H1 (cell line): ENCODE results near the gene EBPL. TPM values are rescaled to one million over a fixed set of nuclear protein-coding genes. Genes with fewer than 3 reads are reported as not detected.

Experiments used
- CTCF ChIA-PET: fragments of 300-600 bp; sonication (Branson Sonifier 250); formaldehyde crosslinking; loops from one replicate; lab custom pipeline; 2021; ENCODE audit not compliant: partially characterized antibody; lab: Charles Lee
- POLR2A ChIA-PET: fragments of 300-600 bp; sonication (Branson Sonifier 250); formaldehyde crosslinking; loops from one replicate; lab custom pipeline; 2021; ENCODE audit warnings: inconsistent platforms; ENCODE audit not compliant: partially characterized antibody; lab: Charles Lee
- DNase-seq, 2 experiments: peaks; one replicate each; pipeline versions ENCODE4 v3.0.0 to v3.0.0-alpha.2; 2010 to 2022; ENCODE audit warnings: low spot score in 2 of 2, low read depth in 1 of 2, mixed read lengths in 1 of 2
- FAIRE-seq: peaks from 2 replicates; lab custom pipeline; 2011; peaks lifted over from hg19 to GRCh38; lab: Jason Lieb, UNC
- H2AFZ ChIP-seq: 2 replicates; pipeline ENCODE4 v1.8.1; 2012; ENCODE audit warnings: low read length, inconsistent platforms
- H2AK5ac ChIP-seq: 2 replicates; pipeline ENCODE4 v1.6.1; 2013; ENCODE audit warnings: low read depth, low read length
- H2BK120ac ChIP-seq: replicated peaks from 2 replicates; pipeline ENCODE3; 2013; ENCODE audit warnings: low read depth, low read length, inconsistent platforms
- H2BK12ac ChIP-seq: 2 replicates; pipeline ENCODE4 v1.6.1; 2013; ENCODE audit warnings: low read depth, low read length
- H2BK15ac ChIP-seq: 2 replicates; pipeline ENCODE4 v1.6.1; 2013; ENCODE audit warnings: low read length
- H2BK20ac ChIP-seq: 2 replicates; pipeline ENCODE4 v1.6.1; 2013; ENCODE audit warnings: low read length
- H2BK5ac ChIP-seq: 2 replicates; pipeline ENCODE4 v1.6.1; 2013; ENCODE audit warnings: low read depth, low read length
- H3K14ac ChIP-seq: 2 replicates; pipeline ENCODE4 v1.6.1; 2013; ENCODE audit warnings: inconsistent platforms; ENCODE audit not compliant: insufficient read length
- H3K18ac ChIP-seq: 2 replicates; pipeline ENCODE4 v1.6.1; 2013; ENCODE audit warnings: low read length; ENCODE audit errors: extremely low read depth
- H3K23ac ChIP-seq: 2 replicates; pipeline ENCODE4 v1.6.1; 2013; ENCODE audit warnings: inconsistent platforms; ENCODE audit not compliant: insufficient read length
- H3K23me2 ChIP-seq: 2 replicates; pipeline ENCODE4 v1.6.1; 2013; ENCODE audit warnings: low read depth, low read length
- H3K27ac ChIP-seq: 2 replicates; pipeline ENCODE4 v1.6.1; 2011; ENCODE audit warnings: low read depth, low read length, inconsistent platforms
- H3K27me3 ChIP-seq, 4 experiments: replicated peaks in 1 of 4; 1 replicate in 1 of 4; 2 replicates in 3 of 4; pipeline versions ENCODE4 v1.6.1 to v1.8.1; 2011 to 2013; ENCODE audit warnings: low read length in 3 of 4, mild to moderate bottlenecking in 3 of 4, inconsistent platforms in 2 of 4, mixed read lengths in 2 of 4, moderate library complexity in 1 of 4; ENCODE audit not compliant: control insufficient read depth in 3 of 4, insufficient read depth in 3 of 4; ENCODE audit errors: extremely low read depth in 1 of 4
- H3K36me3 ChIP-seq, 4 experiments: 2 replicates each; pipeline versions ENCODE4 v1.6.1 to v1.8.1; 2011 to 2013; ENCODE audit warnings: mild to moderate bottlenecking in 4 of 4, low read length in 3 of 4, moderate library complexity in 2 of 4, control low read depth in 1 of 4, inconsistent platforms in 1 of 4; ENCODE audit not compliant: insufficient read depth in 4 of 4, control insufficient read depth in 2 of 4
- H3K4ac ChIP-seq: replicated peaks from 2 replicates; pipeline ENCODE3; 2013; ENCODE audit warnings: low read length, low read depth, mixed read lengths, inconsistent platforms; ENCODE audit not compliant: insufficient read length
- H3K4me1 ChIP-seq, 4 experiments: replicated peaks in 1 of 4; 1 replicate in 1 of 4; 2 replicates in 3 of 4; pipeline versions ENCODE4 v1.6.1 to v1.8.1; 2011 to 2013; ENCODE audit warnings: low read length in 3 of 4, inconsistent platforms in 2 of 4, mixed read lengths in 1 of 4; ENCODE audit not compliant: insufficient read depth in 4 of 4, control insufficient read depth in 3 of 4
- H3K4me2 ChIP-seq, 2 experiments: 2 replicates each; pipeline versions ENCODE4 v1.6.1 to v1.8.1; 2011 to 2013; ENCODE audit warnings: low read depth in 2 of 2, low read length in 2 of 2, control low read depth in 1 of 2, inconsistent platforms in 1 of 2, mild to moderate bottlenecking in 1 of 2; ENCODE audit not compliant: insufficient read depth in 1 of 2
- H3K4me3 ChIP-seq, 4 experiments: fragments of 200-600, 300-600 bp in 1 of 4; sonication (generic), shearing (Covaris generic), sonication (Bioruptor Twin) in 1 of 4; 2 replicates each; pipeline versions ENCODE4 v1.5.1 to v1.8.1; 2011 to 2016; ENCODE audit warnings: low read length in 4 of 4, low read depth in 3 of 4, control low read depth in 2 of 4, inconsistent platforms in 2 of 4, mild to moderate bottlenecking in 2 of 4, mixed read lengths in 1 of 4, moderate library complexity in 1 of 4; ENCODE audit not compliant: insufficient read depth in 2 of 4; ENCODE audit errors: extremely low read depth in 1 of 4
- H3K56ac ChIP-seq: replicated peaks from 2 replicates; pipeline ENCODE3; 2013; ENCODE audit warnings: low read depth, mild to moderate bottlenecking, mixed read lengths, low read length, inconsistent platforms; ENCODE audit not compliant: insufficient read length
- H3K79me1 ChIP-seq: 2 replicates; pipeline ENCODE4 v1.6.1; 2013; ENCODE audit warnings: low read depth, low read length, control low read depth
- H3K79me2 ChIP-seq, 2 experiments: 2 replicates each; pipeline versions ENCODE4 v1.6.1 to v1.8.1; 2012 to 2013; ENCODE audit warnings: low read length in 2 of 2, mild to moderate bottlenecking in 2 of 2, inconsistent platforms in 1 of 2; ENCODE audit not compliant: insufficient read depth in 2 of 2, control insufficient read depth in 1 of 2
- H3K9ac ChIP-seq, 4 experiments: replicated peaks in 1 of 4; 1 replicate in 1 of 4; 2 replicates in 3 of 4; pipeline versions ENCODE4 v1.6.1 to v1.8.1; 2011 to 2013; ENCODE audit warnings: low read depth in 3 of 4, low read length in 3 of 4, control low read depth in 2 of 4, mild to moderate bottlenecking in 2 of 4, moderate library complexity in 2 of 4, inconsistent platforms in 1 of 4; ENCODE audit errors: extremely low read depth in 1 of 4
- H3K9me3 ChIP-seq, 2 experiments: 2 replicates each; pipeline versions ENCODE4 v1.6.1 to v1.8.1; 2012 to 2013; ENCODE audit warnings: mild to moderate bottlenecking in 2 of 2, moderate library complexity in 2 of 2, control low read depth in 1 of 2, inconsistent platforms in 1 of 2, low read depth in 1 of 2, low read length in 1 of 2, mixed read lengths in 1 of 2; ENCODE audit not compliant: insufficient read depth in 2 of 2
- H4K20me1 ChIP-seq, 2 experiments: replicated peaks in 1 of 2; 2 replicates each; pipeline versions ENCODE3 to v1.8.1; 2011 to 2013; ENCODE audit warnings: inconsistent platforms in 2 of 2, low read length in 2 of 2, mild to moderate bottlenecking in 1 of 2; ENCODE audit not compliant: insufficient read depth in 2 of 2, control insufficient read depth in 1 of 2
- H4K5ac ChIP-seq: 2 replicates; pipeline ENCODE4 v1.6.1; 2013; ENCODE audit warnings: low read length, low read depth, mixed read lengths, inconsistent platforms; ENCODE audit not compliant: insufficient read length
- H4K8ac ChIP-seq: 2 replicates; pipeline ENCODE4 v1.8.0; 2013; ENCODE audit warnings: mild to moderate bottlenecking, moderate library complexity, low read length, inconsistent platforms; ENCODE audit not compliant: insufficient read depth; ENCODE audit errors: extremely low read depth
- H4K91ac ChIP-seq: replicated peaks from 2 replicates; pipeline ENCODE3; 2013; ENCODE audit warnings: low read length, mixed read lengths, inconsistent platforms; ENCODE audit not compliant: insufficient read length
- CHD1 ChIP-seq: IDR thresholded peaks from 2 replicates; pipeline ENCODE4 v1.6.1; 2012; ENCODE audit warnings: low read depth, low read length, improper control_type of control experiment
- CREB1 ChIP-seq: IDR thresholded peaks from 2 replicates; pipeline ENCODE4 v1.6.1; 2012; ENCODE audit warnings: inconsistent platforms
- JUN ChIP-seq: IDR thresholded peaks from 2 replicates; pipeline ENCODE4 v1.6.1; 2011; ENCODE audit warnings: low read depth, mild to moderate bottlenecking, improper control_type of control experiment, low read length
- RAD21 ChIP-seq, 2 experiments: IDR thresholded peaks in 1 of 2; conservative IDR thresholded peaks in 1 of 2; 2 replicates each; pipeline ENCODE4 v1.6.1; 2011; ENCODE audit warnings: low read depth in 2 of 2, low read length in 2 of 2, improper control_type of control experiment in 1 of 2, inconsistent platforms in 1 of 2, mild to moderate bottlenecking in 1 of 2, moderate library complexity in 1 of 2
- RXRA ChIP-seq: IDR thresholded peaks from 2 replicates; pipeline ENCODE4 v1.6.1; 2011; ENCODE audit warnings: low read depth, mild to moderate bottlenecking, low read length, moderate library complexity; ENCODE audit not compliant: insufficient read depth
- SP1 ChIP-seq: IDR thresholded peaks from 2 replicates; pipeline ENCODE4 v1.6.1; 2011; ENCODE audit warnings: low read depth, low read length
- SP2 ChIP-seq: IDR thresholded peaks from 2 replicates; pipeline ENCODE4 v1.6.1; 2012; ENCODE audit warnings: mild to moderate bottlenecking, low read length, inconsistent platforms
- SUZ12 ChIP-seq: fragments of 200-600 bp; sonication (generic); IDR thresholded peaks from 2 replicates; pipeline ENCODE4 v1.6.1; 2012; ENCODE audit warnings: mild to moderate bottlenecking, inconsistent platforms, low read length, moderate library complexity, mixed read lengths
- TBP ChIP-seq: IDR thresholded peaks from 2 replicates; pipeline ENCODE4 v1.6.1; 2011; ENCODE audit warnings: low read depth, low read length, improper control_type of control experiment
- TEAD4 ChIP-seq: IDR thresholded peaks from 2 replicates; pipeline ENCODE4 v1.6.1; 2012; ENCODE audit warnings: low read depth, low read length, inconsistent platforms, mixed read lengths
- WGBS, 2 experiments: shearing (Covaris generic) in 1 of 2; methylation state at CpG; one replicate each; pipeline versions ENCODE4 v1.1.6 to v1.1.7; 2013 to 2015; ENCODE audit warnings: low lambda C conversion rate in 2 of 2, mixed read lengths in 2 of 2, inconsistent platforms in 1 of 2, low coverage in 1 of 2, missing lambda C conversion rate in 1 of 2; ENCODE audit not compliant: insufficient replicate concordance in 2 of 2, insufficient coverage in 1 of 2, insufficient read length in 1 of 2; ENCODE audit errors: extremely low coverage in 1 of 2, missing lambda C conversion rate in 1 of 2; 5-methylcytosine and 5-hydroxymethylcytosine counted together
- polyA plus RNA-seq, 7 experiments: library from polyadenylated mRNA; depleted of rRNA in 3 of 7; stranded (reverse) in 5 of 7; unstranded in 2 of 7; fragments of >200 nt in 5 of 7; fragments of 200-250 nt in 2 of 7; gene quantifications; 1 replicate in 5 of 7; 2 replicates in 1 of 7; 4 replicates in 1 of 7; pipeline versions ENCODE4 v1.2.1 to v1.2.3, GENCODE V29; 2011 to 2013; ENCODE audit warnings: missing spikeins in 2 of 7, mixed read lengths in 2 of 7
- total RNA-seq: library from RNA; stranded (reverse); fragmentation: NEBNext Ultra II Directional; extraction: Animal tissue kit (Norgen Biotek cat#: 25700); gene quantifications from 2 replicates; pipeline ENCODE4 v1.2.1, GENCODE V29; 2021
- TF ChIP-seq, protein P1 (sequence below): IDR thresholded peaks from 2 replicates; pipeline ENCODE4 v1.6.1; 2012; ENCODE audit warnings: inconsistent platforms
- TF ChIP-seq, protein P2 (sequence below): IDR thresholded peaks from 2 replicates; pipeline ENCODE4 v1.6.1; 2011; ENCODE audit warnings: low read depth, mild to moderate bottlenecking, low read length; ENCODE audit not compliant: insufficient read depth

EBPL gene
- total and polyA plus RNA-seq, 2 of the 8 experiments (the other 6 are each of a cell fraction or from before 2014, with no cell fraction given): 130 to 204 TPM

DNA sequence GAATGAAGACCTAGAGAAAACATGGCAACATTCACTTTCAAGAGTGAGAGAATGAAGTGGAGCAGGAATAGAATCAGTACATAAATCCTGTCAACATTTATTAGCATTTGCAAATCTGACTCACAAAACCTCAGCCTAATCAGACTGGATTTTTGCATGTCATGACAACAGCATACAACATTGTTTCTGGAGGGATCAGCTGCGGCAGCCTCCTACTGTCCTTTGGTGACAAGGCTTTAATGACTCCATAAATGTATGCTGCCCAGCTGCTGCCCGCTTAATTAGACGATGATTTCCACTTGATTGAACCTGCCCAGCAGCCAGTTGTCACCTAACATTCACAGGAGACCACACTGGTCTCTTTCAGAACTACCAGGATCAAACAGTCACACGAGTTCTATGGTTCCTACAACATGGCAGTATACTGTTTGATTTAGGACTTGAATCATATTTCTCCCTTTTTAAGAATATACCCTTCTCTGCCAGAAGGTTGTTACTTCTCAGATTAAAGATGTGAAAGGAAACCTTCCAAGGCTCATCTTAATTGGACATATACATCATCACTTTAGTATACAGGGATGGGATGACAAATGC, 9.3 kb downstream of the EBPL start:
- H3K14ac ChIP-seq: no peak overlapping the region
- TF ChIP-seq, protein P1, sequence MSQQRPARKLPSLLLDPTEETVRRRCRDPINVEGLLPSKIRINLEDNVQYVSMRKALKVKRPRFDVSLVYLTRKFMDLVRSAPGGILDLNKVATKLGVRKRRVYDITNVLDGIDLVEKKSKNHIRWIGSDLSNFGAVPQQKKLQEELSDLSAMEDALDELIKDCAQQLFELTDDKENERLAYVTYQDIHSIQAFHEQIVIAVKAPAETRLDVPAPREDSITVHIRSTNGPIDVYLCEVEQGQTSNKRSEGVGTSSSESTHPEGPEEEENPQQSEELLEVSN: no peak
- TF ChIP-seq RAD21 (IDR thresholded peaks at IDR 0.05 in 1 of 2, conservative IDR thresholded peaks at IDR 0.05 in 1 of 2; ENCODE audit: low read depth in 2 of 2, low read length in 2 of 2) (no peak), SP1 (no peak), CHD1 (no peak), TEAD4 (no peak), SUZ12 (no peak), SP2 (no peak), CREB1 (no peak), RXRA (no peak), TBP (no peak), JUN (no peak)
- TF ChIP-seq, protein P2, sequence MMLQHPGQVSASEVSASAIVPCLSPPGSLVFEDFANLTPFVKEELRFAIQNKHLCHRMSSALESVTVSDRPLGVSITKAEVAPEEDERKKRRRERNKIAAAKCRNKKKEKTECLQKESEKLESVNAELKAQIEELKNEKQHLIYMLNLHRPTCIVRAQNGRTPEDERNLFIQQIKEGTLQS: no peak
- TF ChIP-seq, all 59 proteins: peak for 0
- Histone ChIP-seq H4K8ac (no peak overlapping the region), H3K18ac (no peak overlapping the region), H2BK120ac (no peak overlapping the region), H3K56ac (no peak overlapping the region), H3K4me3 (no peak overlapping the region), H4K91ac (no peak overlapping the region), H3K36me3 (peaks cover 0 to 32% (median 8%) of the 10 kb centered on the region in 4 experiments; a peak in 5 of 8 replicates), H4K20me1 (peaks cover 0 to 6% of the 10 kb centered on the region in 2 experiments), H2BK12ac (no peak overlapping the region), H2BK20ac (no peak overlapping the region), H3K4ac (no peak overlapping the region), H3K79me2 (peaks cover 10 to 76% of the 10 kb centered on the region in 2 experiments), H3K9ac (no peak overlapping the region), H3K23me2 (no peaks in the 10 kb centered on the region), H4K5ac (no peak overlapping the region), H3K27ac (no peak overlapping the region), H3K23ac (no peak overlapping the region), H2BK5ac (no peak overlapping the region), H2AFZ (no peak overlapping the region), H3K4me2 (no peak overlapping the region), H2BK15ac (no peak overlapping the region), H3K9me3 (peaks cover 9 to 20% of the 10 kb centered on the region in 2 experiments; a peak in 3 of 4 replicates), H2AK5ac (no peak overlapping the region), H3K4me1 (no peaks in the 10 kb centered on the region), H3K27me3 (no peaks in the 10 kb centered on the region), H3K79me1 (peaks cover 5% of the 10 kb centered on the region)
- FAIRE-seq: no peak
- no peak for DNase-seq
- POLR2A ChIA-PET: interaction anchor here (1.2 to 1.6 kb wide), 2 partner anchors 9 to 10 kb away, joined by 5 to 6 read pairs; partner anchors contain the start of gene EBPL
- 73% methylated on average over 4 of the region's 4 CpGs; no CpG with 5 or more reads in 1 of the 2 experiments for WGBS, 2 experiments
- CTCF ChIA-PET: interaction anchor here (0.6 to 1.4 kb wide), 4 partner anchors 9 to 334 kb away, joined by 3 to 4 read pairs (median 3); partner anchors contain the start of gene EBPL
